Body of pancreas (tissue), 4 donors: ENCODE measurements around the gene ERBB4. TPM values are rescaled to one million over a fixed set of nuclear protein-coding genes. Genes with fewer than 3 reads are reported as not detected.
A peak's percentile ranks its signal among the peaks of the same experiment; 100 is the strongest.

ENCODE experiments used
- ATAC-seq: fragments of 150-250 bp; one replicate; pipeline ENCODE4 v1.9.1; 2016
- DNase-seq, 4 donors: peaks; one replicate each; pipeline ENCODE4 v3.0.0-alpha.2; 2019
- H3K27ac ChIP-seq, 4 donors: fragments of 200-600 bp; sonication (generic); 1 replicate in 3 of 4; 2 replicates in 1 of 4; pipeline versions ENCODE4 v1.5.1 to v1.6.1; 2016 to 2019; ENCODE audit warnings: mild to moderate bottlenecking in 1 of 4, mixed read lengths in 1 of 4, moderate library complexity in 1 of 4
- H3K27me3 ChIP-seq, 2 donors: fragments of 200-600 bp; sonication (generic); one replicate each; pipeline ENCODE4 v1.6.0; 2016; ENCODE audit warnings: mild to moderate bottlenecking in 1 of 2
- H3K36me3 ChIP-seq, 2 donors: fragments of 200-600 bp; sonication (generic); replicated peaks in 1 of 2; 2 replicates each; pipeline ENCODE4 v1.5.1; 2016; ENCODE audit warnings: low read depth in 2 of 2; ENCODE audit not compliant: insufficient read depth in 1 of 2
- H3K4me1 ChIP-seq: fragments of 200-600 bp; sonication (generic); one replicate; pipeline ENCODE4 v1.6.0; 2016
- H3K4me3 ChIP-seq, 2 donors: fragments of 200-600 bp; sonication (generic); 1 replicate in 1 of 2; 2 replicates in 1 of 2; pipeline ENCODE4 v1.5.1; 2016 to 2019
- H3K9me3 ChIP-seq, 3 donors: fragments of 200-600 bp; sonication (generic); 1 replicate in 2 of 3; 2 replicates in 1 of 3; pipeline ENCODE4 v1.5.1; 2016
- POLR2A ChIP-seq, 3 donors: fragments of 450-650 bp; IDR thresholded peaks; one replicate each; pipeline ENCODE4 v1.6.1; 2016; ENCODE audit warnings: antibody characterized with exemption in 3 of 3, mild to moderate bottlenecking in 2 of 3
- WGBS, 2 donors: methylation state at CpG; one replicate each; pipeline ENCODE4 v1.1.5; 2017; 5-methylcytosine and 5-hydroxymethylcytosine counted together
- intact Hi-C: fragments of 100-400 bp; cut with DNase I; formaldehyde crosslinking; loops from one replicate; pipeline ENCODE4 v1.15.1; 2023
- total RNA-seq, 2 donors: library from RNA; depleted of rRNA; stranded (reverse); fragments of >200 nt; gene quantifications; one replicate each; pipeline ENCODE4 v1.1.0, GENCODE V29; 2016
- TF ChIP-seq, protein P1 (sequence below), 7 experiments: fragments of 450-650 bp in 4 of 7; fragments of 200-600 bp in 3 of 7; sonication (generic) in 3 of 7; IDR thresholded peaks; one replicate each; pipeline ENCODE4 v1.5.1; 2016 to 2019; ENCODE audit warnings: antibody characterized with exemption in 7 of 7

Gene ERBB4
- total RNA-seq, 2 donors from 2014 or later = 1.6 to 4.4 TPM

DNA sequence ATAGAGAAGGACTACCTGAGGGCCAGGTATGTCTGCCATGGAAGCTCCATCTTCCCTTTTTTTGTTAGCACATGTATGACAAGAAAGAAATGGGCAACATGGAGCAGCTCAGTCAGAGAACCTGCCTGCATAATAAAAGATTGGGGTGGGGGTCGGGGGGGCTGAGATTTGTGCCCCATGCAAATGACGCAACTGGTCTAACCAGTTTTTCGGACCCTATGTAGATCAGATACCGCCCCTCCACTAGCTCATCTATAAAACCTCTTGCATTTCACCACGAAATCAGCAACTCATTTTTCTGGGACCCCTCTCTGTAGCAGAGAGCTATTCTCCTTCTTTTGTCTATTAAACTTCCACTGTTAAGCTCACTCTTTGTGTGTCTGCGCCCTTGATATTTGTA is 657.2 kb downstream of the ERBB4 start:
- Histone ChIP-seq H3K4me3 (no peak overlapping the region), H3K27ac (no peak overlapping the region), H3K36me3 (no peaks in the 10 kb centered on the region), H3K27me3 (no peaks in the 10 kb centered on the region), H3K4me1 (no peaks in the 10 kb centered on the region), H3K9me3 (no peaks in the 10 kb centered on the region)
- no peak for TF ChIP-seq POLR2A (IDR thresholded peaks at IDR 0.05)
- TF ChIP-seq, protein P1, sequence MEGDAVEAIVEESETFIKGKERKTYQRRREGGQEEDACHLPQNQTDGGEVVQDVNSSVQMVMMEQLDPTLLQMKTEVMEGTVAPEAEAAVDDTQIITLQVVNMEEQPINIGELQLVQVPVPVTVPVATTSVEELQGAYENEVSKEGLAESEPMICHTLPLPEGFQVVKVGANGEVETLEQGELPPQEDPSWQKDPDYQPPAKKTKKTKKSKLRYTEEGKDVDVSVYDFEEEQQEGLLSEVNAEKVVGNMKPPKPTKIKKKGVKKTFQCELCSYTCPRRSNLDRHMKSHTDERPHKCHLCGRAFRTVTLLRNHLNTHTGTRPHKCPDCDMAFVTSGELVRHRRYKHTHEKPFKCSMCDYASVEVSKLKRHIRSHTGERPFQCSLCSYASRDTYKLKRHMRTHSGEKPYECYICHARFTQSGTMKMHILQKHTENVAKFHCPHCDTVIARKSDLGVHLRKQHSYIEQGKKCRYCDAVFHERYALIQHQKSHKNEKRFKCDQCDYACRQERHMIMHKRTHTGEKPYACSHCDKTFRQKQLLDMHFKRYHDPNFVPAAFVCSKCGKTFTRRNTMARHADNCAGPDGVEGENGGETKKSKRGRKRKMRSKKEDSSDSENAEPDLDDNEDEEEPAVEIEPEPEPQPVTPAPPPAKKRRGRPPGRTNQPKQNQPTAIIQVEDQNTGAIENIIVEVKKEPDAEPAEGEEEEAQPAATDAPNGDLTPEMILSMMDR (IDR thresholded peaks at IDR 0.05) = no peak
- intact Hi-C loops = no loop called here
- WGBS, 2 donors = 58 to 66% methylated on average over 6 of the region's 6 CpGs
- DNase-seq (no peak), ATAC-seq (no peak)

DNA sequence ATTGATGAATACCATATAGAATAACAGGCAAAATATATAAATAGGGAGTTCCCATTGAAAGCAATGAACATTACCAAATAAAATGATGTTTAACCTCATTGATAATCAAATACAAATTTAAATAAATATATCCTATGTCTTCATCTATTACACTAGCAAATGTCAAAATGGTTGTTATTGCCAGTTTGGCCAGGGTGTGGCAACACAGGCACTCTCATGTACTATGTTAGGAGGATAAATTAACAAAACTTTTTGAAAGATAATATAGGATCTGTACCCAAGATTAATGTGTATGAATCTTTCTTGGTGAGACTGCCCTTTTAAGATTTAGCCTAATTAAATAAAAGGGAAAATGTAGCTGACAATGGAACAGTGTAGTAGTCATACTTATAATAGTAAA is 659.3 kb downstream of the ERBB4 start:
- Histone ChIP-seq H3K9me3 (no peaks in the 10 kb centered on the region), H3K4me1 (no peaks in the 10 kb centered on the region), H3K4me3 (no peak overlapping the region), H3K27me3 (no peaks in the 10 kb centered on the region), H3K36me3 (no peaks in the 10 kb centered on the region), H3K27ac (no peak overlapping the region)
- intact Hi-C loops = no loop called here
- no peak for ATAC-seq
- no peak for TF ChIP-seq POLR2A (IDR thresholded peaks at IDR 0.05)
- TF ChIP-seq, protein P1 (IDR thresholded peaks at IDR 0.05) = peak in 2 of 7 experiments; percentile 7 to 10
- no peak for DNase-seq

DNA sequence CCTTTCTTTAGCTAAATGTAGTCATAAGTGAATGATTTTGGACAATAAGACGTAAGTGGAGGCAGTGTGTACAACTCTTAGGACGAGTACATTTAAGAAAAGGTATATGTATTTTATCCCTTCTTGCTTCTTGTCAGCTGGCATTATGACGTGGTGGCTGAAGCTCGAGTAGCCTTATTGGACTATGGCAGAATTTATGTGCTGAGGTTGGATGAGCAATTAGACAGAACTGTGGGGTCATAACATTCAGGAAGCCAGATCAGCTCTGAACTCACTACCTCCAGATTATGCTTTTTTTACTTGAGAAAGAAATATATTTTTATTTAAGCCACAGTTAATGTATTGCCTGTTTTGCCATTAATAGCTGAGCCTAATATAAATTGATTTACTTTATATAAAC is 661.5 kb downstream of the ERBB4 start:
- intact Hi-C loops = no loop called here

GRCh38 chr2:211875488-211875887 is 663.1 kb downstream of the ERBB4 start:
- no peak overlapping the region for H3K27ac ChIP-seq
- TF ChIP-seq, protein P1 (IDR thresholded peaks at IDR 0.05) = no peak
- TF ChIP-seq POLR2A (IDR thresholded peaks at IDR 0.05) = no peak
- H3K4me1 ChIP-seq = no peaks in the 10 kb centered on the region
- intact Hi-C loops = no loop called here
- H3K36me3 ChIP-seq = no peaks in the 10 kb centered on the region
- no peaks in the 10 kb centered on the region for H3K9me3 ChIP-seq
- DNase-seq (no peak), ATAC-seq (no peak)
- H3K27me3 ChIP-seq = no peaks in the 10 kb centered on the region
- no peak overlapping the region for H3K4me3 ChIP-seq

More for the DNA sequence above, 661.5 kb downstream of the ERBB4 start:
- no peaks in the 10 kb centered on the region for H3K4me1 ChIP-seq
- no peak for TF ChIP-seq POLR2A (IDR thresholded peaks at IDR 0.05)
- TF ChIP-seq, protein P1 (IDR thresholded peaks at IDR 0.05) = no peak
- no peak overlapping the region for H3K4me3 ChIP-seq
- no peak for ATAC-seq
- H3K36me3 ChIP-seq = no peaks in the 10 kb centered on the region
- H3K9me3 ChIP-seq = no peaks in the 10 kb centered on the region
- H3K27me3 ChIP-seq = no peaks in the 10 kb centered on the region
- WGBS, 2 donors = 72 to 85% methylated on average over 4 of the region's 4 CpGs
- no peak for DNase-seq
- no peak overlapping the region for H3K27ac ChIP-seq

DNA sequence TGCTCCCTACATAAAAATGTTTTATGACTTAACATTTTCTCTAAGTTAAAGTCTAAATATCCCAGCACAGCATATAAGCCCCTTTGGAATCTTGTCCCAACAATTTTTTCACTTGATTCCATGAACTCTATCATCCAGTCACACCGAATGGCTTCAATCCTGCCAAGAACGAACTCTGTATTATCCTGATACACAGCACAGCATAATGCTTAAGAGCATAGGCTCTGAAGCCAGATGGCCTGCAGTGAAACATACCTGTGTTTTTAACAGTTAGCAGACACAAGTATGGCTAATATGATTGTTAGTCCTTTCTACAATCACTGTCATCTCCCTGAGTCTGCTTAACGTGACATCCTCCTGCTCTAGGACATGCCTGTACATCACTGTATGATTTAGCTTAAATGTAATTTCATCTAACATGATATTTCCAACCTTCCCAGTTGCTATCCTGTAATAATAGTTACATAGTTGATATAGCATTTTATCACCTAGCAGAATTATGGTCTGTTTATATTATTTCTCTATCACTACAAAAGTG is 669.5 kb downstream of the ERBB4 start:
- DNase-seq = no peak
- Histone ChIP-seq H3K4me1 (no peaks in the 10 kb centered on the region), H3K4me3 (no peak overlapping the region), H3K27ac (no peak overlapping the region), H3K27me3 (no peaks in the 10 kb centered on the region), H3K9me3 (no peaks in the 10 kb centered on the region), H3K36me3 (no peaks in the 10 kb centered on the region)
- intact Hi-C loops = no loop called here
- 70 to 83% methylated on average over 3 of the region's 3 CpGs for WGBS, 2 donors
- TF ChIP-seq POLR2A (IDR thresholded peaks at IDR 0.05) = no peak
- TF ChIP-seq, protein P1 (IDR thresholded peaks at IDR 0.05) = no peak
- ATAC-seq = no peak
